SK-N-SH treated with all-trans-retinoic acid at 6 μM for 48 hours (cell line): ENCODE measurements around the gene CHST2.

Experiments used
- ARNTL ChIP-seq: fragments of 450-650 bp; formaldehyde crosslinking; IDR thresholded peaks from 2 replicates; pipeline ENCODE4 v1.5.0; 2020; ENCODE audit warnings: low read depth, mild to moderate bottlenecking, moderate library complexity, borderline replicate concordance
- BACH2 ChIP-seq: fragments of 250-450 bp; sonication (Bioruptor Pico); IDR thresholded peaks from 2 replicates; pipeline ENCODE4 v1.9.0; 2021; ENCODE audit warnings: mild to moderate bottlenecking, borderline replicate concordance
- ESRRG ChIP-seq: fragments of 250-450 bp; sonication (Bioruptor Pico); IDR thresholded peaks from 2 replicates; pipeline ENCODE4 v1.6.1; 2021; ENCODE audit warnings: mild to moderate bottlenecking
- OSR1 ChIP-seq: fragments of 250-450 bp; sonication (Bioruptor Pico); IDR thresholded peaks from 2 replicates; pipeline ENCODE4 v1.8.0; 2022; ENCODE audit warnings: moderate library complexity, mild to moderate bottlenecking, inconsistent platforms
- PATZ1 ChIP-seq: fragments of 250-450 bp; sonication (Bioruptor Pico); IDR thresholded peaks from 2 replicates; pipeline ENCODE4 v1.8.0; 2020; ENCODE audit warnings: mild to moderate bottlenecking, moderate library complexity, borderline replicate concordance
- RARB ChIP-seq: fragments of 250-450 bp; sonication (Bioruptor Pico); IDR thresholded peaks from 2 replicates; pipeline ENCODE4 v1.8.0; 2021; ENCODE audit warnings: mild to moderate bottlenecking, moderate library complexity
- TCF4 ChIP-seq: fragments of 250-450 bp; sonication (Bioruptor Pico); IDR thresholded peaks from 2 replicates; pipeline ENCODE4 v1.8.0; 2021; ENCODE audit warnings: mild to moderate bottlenecking, moderate library complexity, borderline replicate concordance
- TSHZ2 ChIP-seq: fragments of 250-450 bp; sonication (Bioruptor Pico); IDR thresholded peaks from 2 replicates; pipeline ENCODE4 v1.5.0; 2020; ENCODE audit warnings: mild to moderate bottlenecking, moderate library complexity
- ZFP3 ChIP-seq: fragments of 250-450 bp; sonication (Bioruptor Pico); IDR thresholded peaks from 2 replicates; pipeline ENCODE4 v1.5.0; 2020; ENCODE audit warnings: mild to moderate bottlenecking, moderate library complexity
- ZFP30 ChIP-seq: fragments of 450-650 bp; formaldehyde crosslinking; IDR thresholded peaks from 2 replicates; pipeline ENCODE4 v1.5.0; 2022; ENCODE audit warnings: mild to moderate bottlenecking, moderate library complexity
- ZNF565 ChIP-seq: fragments of 450-650 bp; formaldehyde crosslinking; conservative IDR thresholded peaks from 2 replicates; pipeline ENCODE4 v1.5.0; 2020; ENCODE audit warnings: low read depth, mild to moderate bottlenecking, moderate library complexity
- ZNF8 ChIP-seq: fragments of 450-650 bp; formaldehyde crosslinking; IDR thresholded peaks from 2 replicates; pipeline ENCODE4 v1.5.0; 2020; ENCODE audit warnings: mild to moderate bottlenecking, moderate library complexity
- TF ChIP-seq, protein P1 (sequence below): fragments of 250-450 bp; sonication (Bioruptor Pico); IDR thresholded peaks from 2 replicates; pipeline ENCODE4 v1.5.1; 2020; ENCODE audit warnings: low read depth, mild to moderate bottlenecking, moderate library complexity
- TF ChIP-seq, protein P2 (sequence below): fragments of 250-450 bp; sonication (Bioruptor Pico); IDR thresholded peaks from 2 replicates; pipeline ENCODE4 v1.8.0; 2021; ENCODE audit warnings: low read depth, mild to moderate bottlenecking, moderate library complexity, borderline replicate concordance

GRCh38 chr3:143110371-143110770, 9.2 kb upstream of the CHST2 start:
- no peak for TF ChIP-seq ZNF8
- no peak for TF ChIP-seq ESRRG (CRISPR knock-in tag)
- TF ChIP-seq BACH2 (CRISPR knock-in tag) = no peak
- TF ChIP-seq PATZ1 = no peak
- TF ChIP-seq, protein P1, sequence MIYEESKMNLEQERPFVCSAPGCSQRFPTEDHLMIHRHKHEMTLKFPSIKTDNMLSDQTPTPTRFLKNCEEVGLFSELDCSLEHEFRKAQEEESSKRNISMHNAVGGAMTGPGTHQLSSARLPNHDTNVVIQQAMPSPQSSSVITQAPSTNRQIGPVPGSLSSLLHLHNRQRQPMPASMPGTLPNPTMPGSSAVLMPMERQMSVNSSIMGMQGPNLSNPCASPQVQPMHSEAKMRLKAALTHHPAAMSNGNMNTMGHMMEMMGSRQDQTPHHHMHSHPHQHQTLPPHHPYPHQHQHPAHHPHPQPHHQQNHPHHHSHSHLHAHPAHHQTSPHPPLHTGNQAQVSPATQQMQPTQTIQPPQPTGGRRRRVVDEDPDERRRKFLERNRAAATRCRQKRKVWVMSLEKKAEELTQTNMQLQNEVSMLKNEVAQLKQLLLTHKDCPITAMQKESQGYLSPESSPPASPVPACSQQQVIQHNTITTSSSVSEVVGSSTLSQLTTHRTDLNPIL (CRISPR knock-in tag) = no peak
- no peak for TF ChIP-seq ARNTL (CRISPR knock-in tag)
- TF ChIP-seq TCF4 = no peak
- TF ChIP-seq, protein P2, sequence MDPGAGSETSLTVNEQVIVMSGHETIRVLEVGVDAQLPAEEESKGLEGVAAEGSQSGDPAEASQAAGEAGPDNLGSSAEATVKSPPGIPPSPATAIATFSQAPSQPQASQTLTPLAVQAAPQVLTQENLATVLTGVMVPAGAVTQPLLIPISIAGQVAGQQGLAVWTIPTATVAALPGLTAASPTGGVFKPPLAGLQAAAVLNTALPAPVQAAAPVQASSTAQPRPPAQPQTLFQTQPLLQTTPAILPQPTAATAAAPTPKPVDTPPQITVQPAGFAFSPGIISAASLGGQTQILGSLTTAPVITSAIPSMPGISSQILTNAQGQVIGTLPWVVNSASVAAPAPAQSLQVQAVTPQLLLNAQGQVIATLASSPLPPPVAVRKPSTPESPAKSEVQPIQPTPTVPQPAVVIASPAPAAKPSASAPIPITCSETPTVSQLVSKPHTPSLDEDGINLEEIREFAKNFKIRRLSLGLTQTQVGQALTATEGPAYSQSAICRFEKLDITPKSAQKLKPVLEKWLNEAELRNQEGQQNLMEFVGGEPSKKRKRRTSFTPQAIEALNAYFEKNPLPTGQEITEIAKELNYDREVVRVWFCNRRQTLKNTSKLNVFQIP = no peak
- TF ChIP-seq ZFP30 = no peak
- TF ChIP-seq RARB (CRISPR knock-in tag) = no peak
- no peak for TF ChIP-seq TSHZ2 (CRISPR knock-in tag)
- no peak for TF ChIP-seq ZNF565
- TF ChIP-seq OSR1 (CRISPR knock-in tag) = no peak
- TF ChIP-seq ZFP3 = no peak
